Right lobe of liver (tissue), 6 donors: ENCODE results near the gene EIF4G3. TPM values are rescaled to one million over a fixed set of nuclear protein-coding genes. Genes with fewer than 3 reads are reported as not detected.

Source experiments
- ATAC-seq, 4 donors: fragments of 200-7000 bp; cut with Tn5 transposase; one replicate each; pipeline ENCODE4 v1.9.1; 2020; ENCODE audit warnings: mild to moderate bottlenecking in 4 of 4, moderate library complexity in 4 of 4
- DNase-seq, 3 donors: peaks; one replicate each; pipeline ENCODE4 v3.0.0-alpha.2; 2020
- H3K27ac ChIP-seq, 3 donors: fragments of 200-600 bp; one replicate each; pipeline ENCODE4 v1.8.0; 2022
- H3K27me3 ChIP-seq, 2 donors: fragments of 200-600 bp; one replicate each; pipeline ENCODE4 v1.8.0; 2022
- H3K36me3 ChIP-seq, 4 donors: fragments of 200-600 bp; sonication (generic) in 1 of 4; one replicate each; pipeline versions ENCODE4 v1.5.1 to v1.8.0; 2017 to 2022; ENCODE audit warnings: control low read depth in 1 of 4
- H3K4me1 ChIP-seq, 4 donors: fragments of 200-600 bp; sonication (generic) in 1 of 4; one replicate each; pipeline versions ENCODE4 v1.5.1 to v1.8.0; 2017 to 2022; ENCODE audit warnings: control low read depth in 1 of 4
- H3K4me3 ChIP-seq, 3 donors: fragments of 200-600 bp; one replicate each; pipeline ENCODE4 v1.8.0; 2022
- H3K9me3 ChIP-seq, 4 donors: fragments of 200-600 bp; sonication (generic) in 1 of 4; one replicate each; pipeline versions ENCODE4 v1.5.1 to v1.8.0; 2017 to 2022; ENCODE audit warnings: control low read depth in 1 of 4
- POLR2A ChIP-seq: fragments of 450-650 bp; IDR thresholded peaks from one replicate; pipeline ENCODE4 v1.6.1; 2017; ENCODE audit warnings: antibody characterized with exemption, mild to moderate bottlenecking
- WGBS: methylation state at CpG from one replicate; pipeline ENCODE4 v1.1.6; 2018; ENCODE audit warnings: low coverage, low lambda C conversion rate; ENCODE audit not compliant: insufficient coverage; ENCODE audit errors: missing lambda C conversion rate; 5-methylcytosine and 5-hydroxymethylcytosine counted together
- intact Hi-C, 2 donors: fragments of 100-400 bp; cut with DNase I; formaldehyde crosslinking; loops; one replicate each; pipeline versions ENCODE4 v1.11.2 to v1.14.1; 2022
- total RNA-seq, 6 experiments: library from RNA; depleted of rRNA in 2 of 6; stranded (reverse); fragments of >200 nt in 2 of 6; fragmentation: NEBNext Ultra II Directional in 3 of 6; extraction: Animal tissue kit (Norgen Biotek cat#: 25700) in 3 of 6; gene quantifications; one replicate each; pipeline versions ENCODE4 v1.1.0 to v1.2.4, GENCODE V29; 2016 to 2023
- TF ChIP-seq, protein P1 (sequence below), 4 donors: fragments of 200-600 bp in 3 of 4; fragments of 450-650 bp in 1 of 4; IDR thresholded peaks; one replicate each; pipeline versions ENCODE4 v1.5.1 to v1.8.0; 2016 to 2022; ENCODE audit warnings: antibody characterized with exemption in 4 of 4, mild to moderate bottlenecking in 2 of 4
- donor health status: DM: no; HTN: yes; CAD: no.
- donor health status: DM: no; HTN: no; CAD: no.
- donor health status: DM: no; HTN: no; CAD: no.
- donor health status: DM: no; HTN: yes; CAD: no.
- donor health status: DM: no; HTN: yes; CAD: no.

EIF4G3 gene
- total RNA-seq, 6 experiments from 2014 or later: 14.4 to 29.9 (median 23.5) TPM

DNA sequence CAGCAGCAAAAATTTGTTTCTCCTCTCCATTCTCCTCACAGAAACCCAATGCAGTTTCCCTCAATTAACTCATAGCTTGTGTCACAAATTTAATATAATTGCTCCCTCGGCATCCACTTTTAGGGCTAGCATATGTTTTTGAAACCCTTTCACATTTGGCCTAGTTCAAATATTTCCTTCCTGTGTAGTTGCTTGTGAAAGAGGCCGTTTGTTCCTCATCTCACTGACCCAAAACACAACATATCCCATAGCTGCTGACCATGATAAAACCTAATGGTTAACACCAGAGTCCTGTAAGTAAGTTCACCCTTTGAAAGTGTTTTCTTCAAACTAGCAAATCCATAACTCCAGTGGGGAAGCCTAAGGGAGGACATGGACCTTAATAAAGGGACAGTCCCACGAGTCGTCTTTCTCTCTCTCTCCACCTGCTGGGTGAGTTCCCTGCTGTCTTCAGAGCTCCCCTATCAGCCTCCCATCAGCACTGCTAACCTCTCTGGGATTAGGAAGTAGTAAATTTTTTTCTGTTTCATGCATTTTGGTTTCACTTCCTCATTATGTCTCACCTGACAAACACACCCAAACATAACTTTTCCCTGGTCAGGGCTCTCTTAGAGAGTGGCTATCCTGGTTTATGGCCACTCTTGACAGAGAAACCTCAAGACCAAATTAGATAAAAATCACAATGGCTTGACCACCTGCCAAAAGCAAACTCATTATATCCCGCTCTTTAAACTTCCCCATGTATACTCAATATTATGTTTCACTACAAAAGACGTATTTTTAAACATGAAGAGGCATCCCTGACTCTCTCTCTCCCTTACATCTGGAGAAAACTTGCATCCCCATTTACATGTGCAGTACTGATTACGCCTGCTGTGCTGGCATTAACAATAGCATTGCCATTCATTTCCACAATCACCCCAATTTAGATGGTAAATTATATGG is 211.9 kb downstream of the EIF4G3 start:
- peak; percentile 38 to 77 (median 66) for ATAC-seq
- H3K27ac ChIP-seq: no peak overlapping the region

DNA sequence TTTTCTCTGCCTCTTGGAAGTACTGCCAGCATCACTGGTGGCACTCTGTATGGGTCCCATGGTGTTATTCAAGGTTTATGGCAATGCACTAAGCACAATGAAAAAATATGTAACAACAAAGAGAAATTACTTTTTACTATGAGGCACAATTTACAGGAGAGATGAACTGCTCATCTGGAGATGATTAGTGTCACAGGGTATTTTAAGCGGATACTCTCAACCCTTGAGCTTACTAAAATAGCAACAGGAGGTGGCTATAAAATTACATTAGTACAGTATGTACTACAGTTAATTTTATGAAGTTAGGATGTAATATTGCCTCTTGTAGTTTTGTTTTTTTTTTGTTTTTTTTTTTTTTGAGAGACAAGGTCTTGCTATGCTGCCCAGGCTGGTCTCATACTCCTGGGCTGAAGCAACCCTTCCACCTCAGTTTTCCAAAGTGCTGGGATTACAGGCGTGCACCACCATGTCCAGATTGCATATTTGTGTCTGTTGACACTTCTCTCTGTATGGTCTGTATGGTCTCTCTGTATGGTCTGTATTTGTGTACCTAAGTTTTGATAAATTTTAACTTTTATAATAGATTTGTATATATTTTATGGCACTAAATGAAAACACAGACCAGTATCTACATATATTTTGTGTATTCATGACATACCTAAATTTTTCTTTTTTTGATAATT is 214.0 kb downstream of the EIF4G3 start:
- no peak for DNase-seq
- H3K27ac ChIP-seq: no peak overlapping the region
- H3K4me1 ChIP-seq: no peaks in the 10 kb centered on the region
- H3K27me3 ChIP-seq: no peaks in the 10 kb centered on the region
- no peak overlapping the region for H3K4me3 ChIP-seq
- TF ChIP-seq, protein P1, sequence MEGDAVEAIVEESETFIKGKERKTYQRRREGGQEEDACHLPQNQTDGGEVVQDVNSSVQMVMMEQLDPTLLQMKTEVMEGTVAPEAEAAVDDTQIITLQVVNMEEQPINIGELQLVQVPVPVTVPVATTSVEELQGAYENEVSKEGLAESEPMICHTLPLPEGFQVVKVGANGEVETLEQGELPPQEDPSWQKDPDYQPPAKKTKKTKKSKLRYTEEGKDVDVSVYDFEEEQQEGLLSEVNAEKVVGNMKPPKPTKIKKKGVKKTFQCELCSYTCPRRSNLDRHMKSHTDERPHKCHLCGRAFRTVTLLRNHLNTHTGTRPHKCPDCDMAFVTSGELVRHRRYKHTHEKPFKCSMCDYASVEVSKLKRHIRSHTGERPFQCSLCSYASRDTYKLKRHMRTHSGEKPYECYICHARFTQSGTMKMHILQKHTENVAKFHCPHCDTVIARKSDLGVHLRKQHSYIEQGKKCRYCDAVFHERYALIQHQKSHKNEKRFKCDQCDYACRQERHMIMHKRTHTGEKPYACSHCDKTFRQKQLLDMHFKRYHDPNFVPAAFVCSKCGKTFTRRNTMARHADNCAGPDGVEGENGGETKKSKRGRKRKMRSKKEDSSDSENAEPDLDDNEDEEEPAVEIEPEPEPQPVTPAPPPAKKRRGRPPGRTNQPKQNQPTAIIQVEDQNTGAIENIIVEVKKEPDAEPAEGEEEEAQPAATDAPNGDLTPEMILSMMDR (IDR thresholded peaks at IDR 0.05): no peak
- TF ChIP-seq POLR2A: no peak
- 93% methylated on average over 2 of the region's 2 CpGs for WGBS
- no peaks in the 10 kb centered on the region for H3K9me3 ChIP-seq
- H3K36me3 ChIP-seq: no peaks in the 10 kb centered on the region
- no peak for ATAC-seq
- intact Hi-C loops: no loop called here

More for the DNA sequence above, 211.9 kb downstream of the EIF4G3 start:
- Histone ChIP-seq H3K9me3 (no peaks in the 10 kb centered on the region), H3K4me3 (no peak overlapping the region), H3K36me3 (peaks cover 0 to 6% (median 0%) of the 10 kb centered on the region in 4 donors), H3K4me1 (no peaks in the 10 kb centered on the region), H3K27me3 (no peaks in the 10 kb centered on the region)
- TF ChIP-seq, protein P1 (IDR thresholded peaks at IDR 0.05): no peak
- no peak for TF ChIP-seq POLR2A
- intact Hi-C loops: no loop called here
- no peak for DNase-seq
- WGBS: 55% methylated on average over 7 of the region's 7 CpGs

DNA sequence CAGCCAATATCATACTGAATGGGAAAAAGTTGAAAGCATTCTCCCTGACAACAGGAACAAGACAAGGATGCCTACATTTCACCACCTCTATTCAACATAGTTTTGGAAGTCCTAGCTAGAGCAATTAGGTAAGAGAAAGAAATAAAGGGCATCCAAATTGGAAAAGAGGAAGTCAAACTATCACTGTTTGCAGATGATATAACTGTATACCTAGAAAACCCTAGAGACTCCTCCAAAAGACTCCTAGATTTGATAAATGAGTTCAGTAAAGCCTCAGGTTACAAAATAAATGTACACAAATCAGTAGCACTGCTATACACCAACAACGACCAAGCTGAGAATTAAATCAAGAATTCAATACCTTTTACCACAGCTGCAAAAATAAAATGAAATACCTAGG is 218.3 kb downstream of the EIF4G3 start:
- no peaks in the 10 kb centered on the region for H3K36me3 ChIP-seq
- no peak overlapping the region for H3K27ac ChIP-seq
- H3K27me3 ChIP-seq: no peaks in the 10 kb centered on the region
- intact Hi-C loops: no loop called here
- ATAC-seq (no peak), DNase-seq (no peak)
- H3K9me3 ChIP-seq: no peaks in the 10 kb centered on the region
- no peak overlapping the region for H3K4me3 ChIP-seq
- TF ChIP-seq, protein P1 (IDR thresholded peaks at IDR 0.05): no peak
- no peak for TF ChIP-seq POLR2A
- no peaks in the 10 kb centered on the region for H3K4me1 ChIP-seq
- 75% methylated on average over 1 of the region's 1 CpG for WGBS

DNA sequence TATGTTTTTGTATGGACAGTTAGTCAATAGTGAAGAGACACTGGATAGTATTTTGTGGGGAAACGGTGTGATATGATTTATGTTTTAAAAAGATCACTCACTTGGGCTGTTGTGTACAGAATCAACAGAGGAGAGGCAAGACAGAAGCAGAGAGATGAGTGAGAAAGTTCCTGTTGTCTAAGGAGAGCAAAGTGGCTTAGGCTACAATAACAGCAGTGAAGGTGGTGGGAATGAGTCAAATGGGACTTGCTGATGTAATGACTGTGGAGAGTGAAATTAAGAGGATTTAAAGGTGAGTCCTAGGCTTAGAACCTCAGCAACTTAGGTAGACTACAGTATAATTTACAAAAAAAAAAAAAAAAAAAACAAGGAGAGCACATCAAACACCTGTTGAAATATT is 220.4 kb downstream of the EIF4G3 start:
- H3K27me3 ChIP-seq: no peaks in the 10 kb centered on the region
- TF ChIP-seq POLR2A: no peak
- TF ChIP-seq, protein P1 (IDR thresholded peaks at IDR 0.05): no peak
- 100% methylated on average over 1 of the region's 1 CpG for WGBS

More for the DNA sequence above, 220.4 kb downstream of the EIF4G3 start:
- no peak overlapping the region for H3K27ac ChIP-seq
- intact Hi-C loops: no loop called here
- ATAC-seq (no peak), DNase-seq (no peak)
- no peak overlapping the region for H3K4me3 ChIP-seq
- peaks cover 0 to 1% (median 0%) of the 10 kb centered on the region in 4 donors for H3K4me1 ChIP-seq
- H3K36me3 ChIP-seq: no peaks in the 10 kb centered on the region
- no peaks in the 10 kb centered on the region for H3K9me3 ChIP-seq
